Activated CD4-positive, alpha-beta T cell treated with anti-CD3 and anti-CD28 coated beads, Interleukin-2, amount 10 ng/mL, durations not matched to agents 7 days and 5 days (primary cell): ENCODE data around the gene C9orf72. TPM values are rescaled to one million over a fixed set of nuclear protein-coding genes. Genes with fewer than 3 reads are reported as not detected.

Experiments
- CTCF ChIA-PET: fragments of 350-600 bp; sonication (Branson Sonifier 250); formaldehyde crosslinking; loops from one replicate; lab custom pipeline; 2021; ENCODE audit warnings: antibody characterized with exemption; lab: Charles Lee
- POLR2A ChIA-PET: fragments of 350-600 bp; sonication (Branson Sonifier 250); formaldehyde crosslinking; loops from one replicate; lab custom pipeline; 2021; ENCODE audit warnings: antibody characterized with exemption; lab: Charles Lee
- DNase-seq: peaks from one replicate; pipeline ENCODE4 v3.0.0-alpha.2; 2020
- H3K27ac Mint-ChIP-seq: one replicate; pipeline ENCODE4 v1.8.0; 2021; ENCODE audit warnings: mild to moderate bottlenecking, moderate library complexity, mixed read lengths
- H3K27me3 Mint-ChIP-seq: one replicate; pipeline ENCODE4 v1.8.0; 2021; ENCODE audit warnings: mixed read lengths
- H3K36me3 Mint-ChIP-seq: one replicate; pipeline ENCODE4 v1.8.0; 2021; ENCODE audit warnings: low read depth, mixed read lengths
- H3K4me1 Mint-ChIP-seq: one replicate; pipeline ENCODE4 v1.8.0; 2021; ENCODE audit warnings: mixed read lengths
- H3K4me3 Mint-ChIP-seq: one replicate; pipeline ENCODE4 v1.8.0; 2021; ENCODE audit warnings: mild to moderate bottlenecking, moderate library complexity, mixed read lengths
- H3K9me3 Mint-ChIP-seq: one replicate; pipeline ENCODE4 v1.8.0; 2021; ENCODE audit warnings: mixed read lengths
- total RNA-seq, 2 experiments: library from RNA; stranded (reverse); gene quantifications; one replicate each; pipeline ENCODE4 v1.2.3, GENCODE V29; 2021

Gene C9orf72
- total RNA-seq, 2 experiments from 2014 or later, result 12.9 to 13.3 TPM

GRCh38 chr9:27532046-27532445 lies 41.2 kb downstream of the C9orf72 start:
- Mint-ChIP-seq H3K4me1 (peaks cover 19% of the 10 kb centered on the region), H3K27ac (no peak overlapping the region), H3K36me3 (no peaks in the 10 kb centered on the region), H3K4me3 (no peak overlapping the region), H3K27me3 (peaks cover 14% of the 10 kb centered on the region), H3K9me3 (no peaks in the 10 kb centered on the region)
- no peak for DNase-seq
- POLR2A ChIA-PET, result no interaction called here
- CTCF ChIA-PET, result interaction anchor here (1.3 kb wide), 1 partner anchor 9 kb away, joined by 3 read pairs; no protein-coding TSS in a partner anchor

GRCh38 chr9:27530915-27531755 lies 42.1 kb downstream of the C9orf72 start:
- Mint-ChIP-seq H3K4me3 (no peak overlapping the region), H3K36me3 (no peaks in the 10 kb centered on the region), H3K27ac (no peak overlapping the region), H3K27me3 (peaks cover 20% of the 10 kb centered on the region), H3K4me1 (peaks cover 19% of the 10 kb centered on the region), H3K9me3 (no peaks in the 10 kb centered on the region)
- CTCF ChIA-PET, result interaction anchor here (1.0 to 1.1 kb wide), 2 partner anchors 162 to 164 kb away, joined by 3 to 5 read pairs; no protein-coding TSS in a partner anchor
- DNase-seq, result no peak
- POLR2A ChIA-PET, result no interaction called here

GRCh38 chr9:27529316-27530278 lies 43.7 kb downstream of the C9orf72 start, which contains the start of gene MOB3B:
Gene MOB3B (minus strand): TSS chr9:27529814. CDS start chr9:27455550, 74,264 bp downstream.
- Mint-ChIP-seq H3K9me3 (no peaks in the 10 kb centered on the region), H3K27ac (peak within 1 kb of the TSS; percentile 77), H3K27me3 (peaks cover 24% of the 10 kb centered on the region), H3K4me3 (peak within 1 kb of the TSS; percentile 85), H3K36me3 (no peaks in the 10 kb centered on the region), H3K4me1 (peaks cover 15% of the 10 kb centered on the region)
- ChIA-PET POLR2A (no interaction called here), CTCF (interaction anchor here (1.0 to 1.6 kb wide), 7 partner anchors 13 to 201 kb away, joined by 3 to 5 read pairs (median 3); no protein-coding TSS in a partner anchor)
- peak; percentile 74 for DNase-seq

GRCh38 chr9:27528886-27529315 lies 44.4 kb downstream of the C9orf72 start:
- Mint-ChIP-seq H3K27me3 (peaks cover 24% of the 10 kb centered on the region), H3K4me3 (peak overlapping the region; percentile 85), H3K4me1 (peaks cover 12% of the 10 kb centered on the region), H3K27ac (peak overlapping the region; percentile 77), H3K9me3 (no peaks in the 10 kb centered on the region), H3K36me3 (no peaks in the 10 kb centered on the region)
- peak; percentile 27 for DNase-seq
- POLR2A ChIA-PET, result no interaction called here
- CTCF ChIA-PET, result interaction anchor here (1.0 to 1.6 kb wide), 5 partner anchors 31 to 200 kb away, joined by 3 to 5 read pairs (median 3); no protein-coding TSS in a partner anchor

- H3K4me1 Mint-ChIP-seq, result peaks cover 12% of the 10 kb centered on the region
- H3K4me3 Mint-ChIP-seq, result peak overlapping the region; percentile 85
- ChIA-PET CTCF (no interaction called here), POLR2A (no interaction called here)
- peaks cover 24% of the 10 kb centered on the region for H3K27me3 Mint-ChIP-seq
- peak; percentile 62 for DNase-seq
- H3K9me3 Mint-ChIP-seq, result no peaks in the 10 kb centered on the region
- H3K36me3 Mint-ChIP-seq, result no peaks in the 10 kb centered on the region
- no peak overlapping the region for H3K27ac Mint-ChIP-seq
Measured at GRCh38 chr9:27528076-27528885, 45.0 kb downstream of the C9orf72 start.

- Mint-ChIP-seq H3K36me3 (no peaks in the 10 kb centered on the region), H3K4me3 (peak overlapping the region; percentile 85), H3K4me1 (peaks cover 12% of the 10 kb centered on the region), H3K27ac (no peak overlapping the region), H3K9me3 (no peaks in the 10 kb centered on the region), H3K27me3 (peaks cover 24% of the 10 kb centered on the region)
- no peak for DNase-seq
- ChIA-PET CTCF (interaction anchor here (0.6 kb wide), 1 partner anchor 750 kb away, joined by 3 read pairs; no protein-coding TSS in a partner anchor), POLR2A (no interaction called here)
Measured at GRCh38 chr9:27527702-27528075, 45.6 kb downstream of the C9orf72 start.

DNA sequence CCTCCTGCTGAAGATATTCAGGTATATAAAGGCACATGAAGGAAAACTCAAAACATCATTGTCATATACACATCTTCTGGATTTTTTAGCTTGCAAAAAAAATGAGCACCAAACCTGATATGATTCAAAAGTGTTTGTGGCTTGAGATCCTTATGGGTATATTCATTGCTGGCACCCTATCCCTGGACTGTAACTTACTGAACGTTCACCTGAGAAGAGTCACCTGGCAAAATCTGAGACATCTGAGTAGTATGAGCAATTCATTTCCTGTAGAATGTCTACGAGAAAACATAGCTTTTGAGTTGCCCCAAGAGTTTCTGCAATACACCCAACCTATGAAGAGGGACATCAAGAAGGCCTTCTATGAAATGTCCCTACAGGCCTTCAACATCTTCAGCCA lies 49.0 kb downstream of the C9orf72 start, which contains the start of gene IFNK:
Gene IFNK (plus strand): TSS at position 55 of the 400 bp plus-strand sequence. CDS start 47 bp downstream, at position 102.
- no peak for DNase-seq
- Mint-ChIP-seq H3K27me3 (peaks cover 24% of the 10 kb centered on the region), H3K27ac (no peak within 1 kb of the TSS), H3K4me1 (peaks cover 12% of the 10 kb centered on the region), H3K4me3 (no peak within 1 kb of the TSS), H3K36me3 (no peaks in the 10 kb centered on the region), H3K9me3 (no peaks in the 10 kb centered on the region)
- ChIA-PET CTCF (interaction anchor here (1.6 kb wide), 1 partner anchor 11 kb away, joined by 4 read pairs; no protein-coding TSS in a partner anchor), POLR2A (no interaction called here)

DNA sequence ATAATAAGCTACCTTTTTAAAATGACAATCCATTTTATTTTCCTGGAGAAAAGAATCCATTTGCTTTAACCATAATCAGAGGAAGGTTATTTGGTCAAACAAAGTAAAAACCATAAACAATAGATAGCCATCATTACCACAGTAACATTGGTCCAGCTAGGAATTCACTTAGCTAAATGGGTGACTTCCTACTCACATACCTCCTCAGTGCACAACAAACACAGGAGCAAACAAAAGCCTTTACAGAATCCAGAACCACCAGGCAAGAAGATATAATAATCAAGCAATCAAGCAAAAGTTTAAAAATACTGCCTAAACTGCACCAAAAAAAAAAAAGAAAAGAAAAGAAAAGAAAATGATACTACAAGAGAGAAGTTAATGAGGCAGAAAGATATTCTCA lies 50.1 kb downstream of the C9orf72 start:
- CTCF ChIA-PET, result interaction anchor here (1.2 to 1.6 kb wide), 2 partner anchors 9 to 13 kb away, joined by 3 to 4 read pairs; no protein-coding TSS in a partner anchor
- no peak for DNase-seq

GRCh38 chr9:27520986-27521385 lies 52.3 kb downstream of the C9orf72 start:
- Mint-ChIP-seq H3K36me3 (no peaks in the 10 kb centered on the region), H3K27ac (no peak overlapping the region), H3K4me1 (no peaks in the 10 kb centered on the region), H3K9me3 (no peaks in the 10 kb centered on the region), H3K27me3 (peaks cover 3% of the 10 kb centered on the region), H3K4me3 (no peak overlapping the region)
- CTCF ChIA-PET, result no interaction called here
- DNase-seq, result no peak
- POLR2A ChIA-PET, result no interaction called here

More for the DNA sequence above, 50.1 kb downstream of the C9orf72 start:
- Mint-ChIP-seq H3K9me3 (no peaks in the 10 kb centered on the region), H3K36me3 (no peaks in the 10 kb centered on the region), H3K27ac (no peak overlapping the region), H3K4me1 (peaks cover 6% of the 10 kb centered on the region), H3K4me3 (no peak overlapping the region), H3K27me3 (peaks cover 20% of the 10 kb centered on the region)
- POLR2A ChIA-PET, result no interaction called here

DNA sequence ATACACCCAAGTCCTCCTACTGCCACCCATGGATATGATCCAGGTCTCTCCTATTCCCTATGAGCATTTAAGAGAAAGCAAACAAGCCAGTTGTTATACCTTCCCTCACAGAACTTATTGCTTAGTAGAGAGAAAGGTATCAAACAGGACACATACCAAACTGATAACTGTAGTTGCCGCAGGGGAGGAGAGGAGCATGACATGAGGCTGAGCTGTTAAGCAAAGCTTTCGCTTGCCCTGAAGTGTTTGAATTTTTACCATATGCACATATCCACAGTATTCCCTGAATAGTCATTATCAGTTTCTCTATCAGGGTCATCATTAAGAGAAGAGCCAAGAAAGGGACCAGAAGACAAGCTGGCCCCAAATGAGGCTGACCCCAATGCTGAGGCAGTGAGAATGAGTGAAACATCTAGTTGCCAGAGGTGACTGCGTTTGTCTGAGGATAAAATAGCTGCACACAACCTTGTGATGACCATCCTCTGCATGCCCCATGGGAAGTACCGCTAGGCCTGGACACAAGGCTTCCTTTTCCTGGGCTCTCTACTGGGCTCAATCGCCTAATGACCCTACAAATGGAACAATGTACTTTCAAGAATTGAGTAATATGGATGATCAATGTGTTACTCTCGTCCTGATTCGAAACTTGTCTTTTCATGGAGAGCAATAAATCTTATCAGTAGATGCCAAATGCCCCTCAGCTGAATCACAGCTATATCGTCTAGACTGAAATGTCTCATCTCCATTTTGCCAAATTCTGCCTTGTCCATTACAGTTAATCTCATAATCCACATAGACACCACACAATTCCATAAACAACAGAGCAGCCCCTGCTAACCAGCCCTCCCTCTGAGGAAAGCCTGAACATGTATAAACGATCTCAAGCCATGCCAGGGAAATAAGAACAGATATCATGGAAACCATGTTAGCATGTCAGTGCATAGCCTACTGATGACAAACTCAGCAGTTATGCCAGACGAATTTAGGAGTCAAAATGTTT lies 53.5 kb downstream of the C9orf72 start:
- no peaks in the 10 kb centered on the region for H3K4me1 Mint-ChIP-seq

DNA sequence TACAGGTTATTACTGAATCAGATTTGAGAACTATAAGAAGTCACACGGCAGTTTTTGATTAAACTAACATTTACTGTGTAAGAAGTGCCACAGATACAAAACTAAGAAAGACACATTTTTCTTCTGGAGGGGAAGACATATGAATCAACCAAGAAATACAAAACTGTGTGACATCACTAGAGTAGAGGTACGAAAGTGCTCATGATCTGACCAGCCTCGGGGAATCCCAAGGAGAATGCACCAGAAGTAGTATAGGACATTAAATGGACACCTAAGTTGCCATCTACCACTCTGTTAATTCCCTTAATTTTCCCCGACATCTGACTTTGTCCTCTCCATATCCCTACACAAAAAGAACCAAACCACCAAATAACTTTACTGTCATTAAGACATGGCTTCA lies 54.5 kb downstream of the C9orf72 start:
- DNase-seq, result no peak
- Mint-ChIP-seq H3K27me3 (no peaks in the 10 kb centered on the region), H3K36me3 (no peaks in the 10 kb centered on the region), H3K27ac (no peak overlapping the region), H3K9me3 (no peaks in the 10 kb centered on the region), H3K4me1 (no peaks in the 10 kb centered on the region), H3K4me3 (no peak overlapping the region)
- CTCF ChIA-PET, result no interaction called here
- POLR2A ChIA-PET, result no interaction called here

More for the DNA sequence above, 53.5 kb downstream of the C9orf72 start:
- Mint-ChIP-seq H3K27me3 (no peaks in the 10 kb centered on the region), H3K4me3 (no peak overlapping the region), H3K27ac (no peak overlapping the region), H3K36me3 (no peaks in the 10 kb centered on the region), H3K9me3 (no peaks in the 10 kb centered on the region)
- CTCF ChIA-PET, result no interaction called here
- POLR2A ChIA-PET, result no interaction called here
- no peak for DNase-seq
